Heart left ventricle (tissue), 13 donors: Measurements from ENCODE around the gene CHAF1A.

Source experiments
- CTCF ChIP-seq, 12 donors: fragments of 200-600 bp; sonication (generic) in 4 of 12; IDR thresholded peaks; one replicate each; pipeline versions ENCODE4 v1.5.0 to v1.8.0; 2018 to 2022; ENCODE audit warnings: antibody characterized with exemption in 12 of 12, mild to moderate bottlenecking in 5 of 12
- POLR2A ChIP-seq, 2 donors: fragments of 450-650 bp; IDR thresholded peaks; one replicate each; pipeline ENCODE4 v1.6.1; 2017; ENCODE audit warnings: antibody characterized with exemption in 2 of 2, mild to moderate bottlenecking in 2 of 2, moderate library complexity in 2 of 2
- donor health status: ischemic (EF 13 %, LVEDD 7.1; RV severe dilation, severe dysfunction).
- donor health status: DM: no; HTN: yes; CAD: no.
- donor health status: DM: no; HTN: no; CAD: no.
- donor health status: ischemic (EF 25% LVEDD 6.9; RV normal size, moderate dysfunction).
- donor health status: ischemic (EF 25% LVEDD 5.7; RV mildly dilated, moderate dysfunction).
- donor health status: ischemic (EF 35%, LVEDD 5.7; RV mildly dilated, moderate dysfunction).
- donor health status: nonischemic (EF 11% LVEDD 7.7; RV severe dilation, severe dysfunction).
- donor health status: DM: yes; HTN: yes; CAD: no.
- donor health status: PGD.
- donor health status: ischemic (EF 29% LVEDD 5.4; RV normal size, mild dysfunction).
- donor health status: nonischemic (EF 23%, LVEDD 6.1; RV moderate dilation, normal function).

- no peak for TF ChIP-seq CTCF (IDR thresholded peaks at IDR 0.05)
- no peak for TF ChIP-seq POLR2A (IDR thresholded peaks at IDR 0.05)
These were observed 30.1 kb upstream of the CHAF1A start for GRCh38 chr19:4372165-4373012.
